IPS-18c (cell line): Measurements from ENCODE around the gene GLRX.
"Not testable (repeated sequence)": the region's sequence is repeated elsewhere in the genome, so short reads cannot be mapped to it uniquely, and the experiment has no call there.

Experiments
- H3K4me3 ChIP-seq: 2 replicates; pipeline ENCODE4 v1.7.0; 2013; ENCODE audit warnings: low read depth, mild to moderate bottlenecking, low read length, moderate library complexity; ENCODE audit not compliant: insufficient read depth
- H3K9me3 ChIP-seq: one replicate; pipeline ENCODE4 v1.6.1; 2013; ENCODE audit warnings: mild to moderate bottlenecking, low read length, moderate library complexity; ENCODE audit not compliant: control insufficient read depth, insufficient read depth

The GLRX gene, protein sequence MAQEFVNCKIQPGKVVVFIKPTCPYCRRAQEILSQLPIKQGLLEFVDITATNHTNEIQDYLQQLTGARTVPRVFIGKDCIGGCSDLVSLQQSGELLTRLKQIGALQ

DNA sequence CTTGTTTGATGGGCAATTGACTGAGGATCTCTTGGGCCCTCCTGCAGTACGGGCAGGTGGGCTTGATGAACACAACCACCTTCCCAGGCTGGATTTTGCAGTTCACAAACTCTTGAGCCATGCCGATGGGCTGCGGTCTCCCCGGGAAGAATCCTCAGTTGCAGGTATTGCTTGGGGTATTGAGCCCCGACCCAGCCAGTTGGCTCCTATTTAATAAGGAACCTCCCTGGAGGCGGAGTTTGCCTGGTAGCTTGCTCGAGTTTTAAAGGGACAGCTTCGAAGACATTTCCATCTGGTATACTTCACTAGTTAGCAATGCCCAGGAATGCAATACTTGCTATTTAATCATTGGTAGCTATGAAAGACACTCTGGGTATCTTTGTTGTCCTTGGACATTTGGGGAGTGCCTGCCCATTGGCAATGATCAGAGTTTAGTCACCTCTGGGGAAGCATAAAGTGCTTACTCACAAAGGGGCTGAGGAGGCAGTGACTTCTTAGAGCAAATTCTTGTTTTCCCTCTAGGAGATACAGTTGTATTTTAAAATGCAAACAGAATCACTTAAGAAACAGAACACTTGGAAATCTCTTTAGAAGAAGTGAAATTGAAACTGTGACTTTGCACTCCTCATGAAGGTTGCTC is at the start of gene GLRX:
Gene GLRX (minus strand): TSS at position 185 of the 640 bp plus-strand sequence. CDS start 64 bp downstream, at position 121.
- peak within 1 kb of the TSS; percentile 83 for H3K4me3 ChIP-seq
- no peaks in the 10 kb centered on the region for H3K9me3 ChIP-seq

DNA sequence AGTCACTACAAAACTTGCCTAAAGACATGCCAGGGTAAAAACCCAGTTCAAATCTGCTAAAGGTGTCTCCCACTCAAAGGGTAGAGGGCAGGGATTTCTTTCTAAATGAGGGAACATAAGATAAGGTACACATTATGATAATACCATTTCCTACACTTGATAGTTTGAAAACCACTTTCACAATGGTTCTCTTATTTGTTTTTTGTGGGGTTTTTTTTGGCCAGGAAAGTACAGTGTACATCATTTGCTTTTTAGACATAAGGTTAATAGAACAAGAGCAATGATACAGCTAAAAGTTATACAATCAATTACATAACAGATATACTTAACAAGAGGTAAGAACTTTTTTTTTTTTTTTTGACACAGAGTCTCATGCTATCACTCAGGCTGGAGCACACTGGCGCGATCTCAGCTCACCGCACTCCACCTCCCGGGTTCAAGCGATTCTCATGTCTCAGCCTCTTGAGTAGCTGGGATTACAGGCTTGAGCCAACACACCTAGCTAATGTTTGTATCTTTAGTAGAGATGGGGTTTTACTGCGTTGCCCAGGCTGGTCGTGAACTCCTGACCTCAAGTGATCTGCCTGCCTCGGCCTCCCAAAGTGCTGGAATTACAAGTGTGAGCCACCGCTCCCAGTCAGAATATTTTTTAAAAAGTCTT is 48.8 kb upstream of the GLRX start:
- H3K4me3 ChIP-seq, result no peak overlapping the region
- H3K9me3 ChIP-seq, result no peaks in the 10 kb centered on the region

DNA sequence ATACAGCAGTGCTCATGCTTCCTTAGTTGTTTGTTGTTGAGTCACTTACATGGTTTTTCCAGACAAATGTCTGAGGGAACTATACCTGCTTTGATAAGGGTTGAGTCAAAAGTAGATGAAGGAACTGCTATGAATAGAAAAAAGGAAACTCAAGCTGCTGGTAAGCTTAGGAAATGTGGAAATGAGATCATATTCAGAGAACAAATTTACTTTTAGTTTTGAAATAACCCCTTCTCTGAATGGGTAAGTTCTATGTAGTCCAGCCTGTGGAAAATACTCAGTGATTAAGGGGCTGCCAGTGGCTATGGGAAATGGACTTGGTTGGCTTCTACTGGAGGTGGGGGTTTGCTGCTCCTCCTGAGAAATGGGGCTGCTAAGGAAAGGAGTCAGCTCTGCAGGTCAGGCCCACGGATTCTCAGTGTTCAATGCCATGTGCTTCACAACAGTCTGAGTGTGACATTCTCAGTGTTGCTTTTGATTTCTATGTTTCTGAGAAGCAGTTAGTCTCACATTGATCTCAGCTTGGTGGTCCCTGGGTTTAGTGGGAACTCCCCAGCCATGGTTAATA is 47.7 kb upstream of the GLRX start:
- Histone ChIP-seq H3K4me3 (no peak overlapping the region), H3K9me3 (no peaks in the 10 kb centered on the region)

DNA sequence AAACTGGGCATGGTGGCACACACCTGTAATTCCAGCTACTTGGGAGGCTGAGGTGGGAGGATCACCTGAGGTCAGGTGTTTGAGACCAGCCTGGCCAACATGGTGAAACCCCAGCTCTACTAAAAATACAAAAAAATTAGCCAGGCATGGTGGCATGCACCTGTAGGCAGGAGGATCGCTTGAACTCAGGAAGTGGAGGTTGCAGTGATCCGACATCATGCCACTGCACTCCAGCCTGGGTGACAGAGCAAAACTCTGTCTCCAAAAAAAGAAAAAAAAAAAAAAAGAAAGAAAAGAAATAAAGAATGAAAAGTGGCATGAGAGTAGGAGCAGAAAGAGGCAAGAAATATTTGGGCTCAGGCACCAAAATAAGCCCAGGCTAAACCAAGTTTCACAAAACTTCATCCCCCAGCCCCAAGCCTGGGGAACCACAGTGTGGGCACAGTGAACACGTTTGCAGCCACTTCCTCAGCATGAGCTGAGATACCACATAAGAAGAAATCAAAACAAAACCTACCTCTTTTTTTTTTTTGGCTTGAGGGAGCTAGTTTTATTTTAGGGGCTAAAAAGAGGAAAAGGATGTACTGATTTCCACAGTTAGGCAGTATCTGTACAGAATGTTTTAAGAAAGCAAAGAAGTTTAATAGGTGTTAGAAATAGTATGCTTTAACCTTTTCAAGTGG is 46.8 kb upstream of the GLRX start:
- not testable (repeated sequence) for H3K4me3 ChIP-seq

DNA sequence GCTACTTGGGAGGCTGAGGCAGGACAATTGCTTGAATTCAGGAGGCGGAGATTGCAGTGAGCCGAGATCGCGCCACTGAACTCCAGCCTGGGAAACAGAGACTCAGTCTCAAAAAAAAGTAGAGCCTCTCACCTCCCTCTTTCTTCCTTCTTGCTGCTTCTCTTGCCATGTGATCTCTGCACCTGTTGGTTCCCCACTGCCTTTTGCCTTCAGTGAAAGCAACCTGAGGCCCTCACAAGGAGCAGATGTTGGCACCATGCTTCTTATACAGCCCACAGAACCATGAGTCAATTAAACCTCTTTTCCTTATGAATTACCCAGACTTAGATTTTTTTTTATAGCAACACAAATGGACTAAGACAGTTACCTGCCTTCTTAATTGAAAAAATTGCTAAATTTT is 45.6 kb upstream of the GLRX start:
- H3K9me3 ChIP-seq, result no peaks in the 10 kb centered on the region
- H3K4me3 ChIP-seq, result no peak overlapping the region

More for the DNA sequence above, 46.8 kb upstream of the GLRX start:
- not testable (repeated sequence) for H3K9me3 ChIP-seq

DNA sequence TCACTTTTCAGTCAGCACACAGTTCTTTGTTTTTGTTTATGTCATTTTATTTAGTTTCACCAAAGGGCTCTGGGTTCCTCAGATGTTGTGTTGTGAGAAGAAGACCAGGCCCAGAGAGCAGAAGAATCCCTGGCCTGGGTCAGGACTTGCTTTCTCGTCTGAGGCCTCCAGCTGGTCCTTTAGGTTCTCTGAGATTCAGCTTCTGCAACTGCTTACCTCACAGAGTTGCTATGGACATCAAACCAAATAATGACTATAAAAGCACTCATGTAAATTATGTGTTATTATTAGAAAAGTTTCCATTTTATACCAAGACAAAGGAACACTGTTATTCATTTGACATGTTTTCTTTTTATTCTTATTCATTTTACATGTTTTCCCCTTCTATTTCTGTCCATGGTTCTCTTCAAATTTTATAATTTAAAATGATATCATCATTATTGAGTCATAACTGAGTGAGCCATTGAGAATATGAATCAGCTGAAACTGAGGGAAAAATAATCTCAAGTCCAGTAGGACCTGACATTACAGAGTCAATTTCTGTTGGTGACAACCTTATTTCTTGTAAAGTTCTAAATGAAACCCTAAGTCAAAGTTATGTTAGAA is 44.0 kb upstream of the GLRX start:
- no peaks in the 10 kb centered on the region for H3K9me3 ChIP-seq

DNA sequence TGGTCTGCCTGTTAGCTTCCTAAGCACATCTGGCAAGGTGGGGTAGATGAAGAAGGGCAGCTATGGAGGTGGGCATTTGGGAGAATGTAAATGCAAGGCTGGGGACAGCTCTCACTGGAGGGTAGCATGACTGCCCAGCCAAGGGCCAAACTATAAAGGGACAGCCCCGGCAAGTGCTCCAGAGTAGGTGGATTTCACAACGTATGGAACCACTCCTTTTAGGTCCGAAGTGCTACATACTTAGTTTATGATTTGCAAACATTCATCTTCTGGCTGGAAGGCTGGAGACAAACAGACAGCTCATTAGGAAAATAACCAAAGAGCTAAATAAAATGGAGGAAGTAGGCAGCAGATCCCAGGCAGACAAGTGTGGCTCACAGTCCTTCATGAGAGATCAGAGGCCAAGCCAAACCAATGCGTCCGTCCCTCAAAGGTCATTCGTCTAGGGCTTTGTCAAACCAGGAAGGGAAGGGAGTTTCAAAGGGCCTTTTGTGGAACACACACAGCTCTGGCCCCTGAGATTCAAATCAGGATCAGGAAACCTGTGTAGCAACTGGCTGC is 42.5 kb upstream of the GLRX start:
- Histone ChIP-seq H3K9me3 (no peaks in the 10 kb centered on the region), H3K4me3 (no peak overlapping the region)

More for the DNA sequence above, 44.0 kb upstream of the GLRX start:
- H3K4me3 ChIP-seq, result no peak overlapping the region

DNA sequence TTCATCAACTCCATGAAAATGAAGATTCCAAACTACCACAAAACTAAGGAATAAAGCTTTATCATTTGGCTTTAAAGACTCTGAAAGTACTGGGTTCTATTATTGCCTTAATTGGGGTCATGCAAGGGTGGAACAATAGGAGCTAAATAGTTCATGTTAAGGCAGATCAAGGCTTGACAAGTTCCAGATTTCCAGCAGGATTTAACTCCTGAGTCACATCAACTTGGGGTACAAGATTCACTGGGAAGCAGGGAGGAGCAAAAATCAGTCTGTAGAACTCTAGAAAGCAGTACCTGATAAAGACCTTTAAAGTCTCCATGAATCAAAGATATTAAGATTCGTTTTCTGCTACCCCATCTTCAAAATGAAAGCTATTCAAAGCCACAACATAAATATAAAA is 41.9 kb upstream of the GLRX start:
- Histone ChIP-seq H3K9me3 (no peaks in the 10 kb centered on the region), H3K4me3 (no peak overlapping the region)

DNA sequence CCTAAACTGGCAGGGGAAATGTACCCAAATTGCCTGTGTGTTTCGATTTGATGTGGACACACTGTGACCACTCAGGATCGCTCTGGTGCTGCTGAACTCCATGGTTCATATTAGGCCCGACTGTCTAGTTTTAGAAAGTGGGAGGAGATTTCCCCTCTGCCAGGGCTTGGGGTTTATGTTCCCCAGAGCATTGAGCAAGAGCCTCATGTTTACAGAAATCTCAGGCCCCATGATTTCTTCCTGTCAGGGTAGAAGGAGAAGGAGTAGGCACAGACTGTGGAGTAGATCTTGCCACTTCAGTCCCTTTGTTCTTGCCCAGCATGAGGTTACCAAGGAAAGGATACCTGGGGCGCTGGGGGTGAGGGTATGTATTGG is 40.8 kb upstream of the GLRX start:
- Histone ChIP-seq H3K4me3 (no peak overlapping the region), H3K9me3 (no peaks in the 10 kb centered on the region)

DNA sequence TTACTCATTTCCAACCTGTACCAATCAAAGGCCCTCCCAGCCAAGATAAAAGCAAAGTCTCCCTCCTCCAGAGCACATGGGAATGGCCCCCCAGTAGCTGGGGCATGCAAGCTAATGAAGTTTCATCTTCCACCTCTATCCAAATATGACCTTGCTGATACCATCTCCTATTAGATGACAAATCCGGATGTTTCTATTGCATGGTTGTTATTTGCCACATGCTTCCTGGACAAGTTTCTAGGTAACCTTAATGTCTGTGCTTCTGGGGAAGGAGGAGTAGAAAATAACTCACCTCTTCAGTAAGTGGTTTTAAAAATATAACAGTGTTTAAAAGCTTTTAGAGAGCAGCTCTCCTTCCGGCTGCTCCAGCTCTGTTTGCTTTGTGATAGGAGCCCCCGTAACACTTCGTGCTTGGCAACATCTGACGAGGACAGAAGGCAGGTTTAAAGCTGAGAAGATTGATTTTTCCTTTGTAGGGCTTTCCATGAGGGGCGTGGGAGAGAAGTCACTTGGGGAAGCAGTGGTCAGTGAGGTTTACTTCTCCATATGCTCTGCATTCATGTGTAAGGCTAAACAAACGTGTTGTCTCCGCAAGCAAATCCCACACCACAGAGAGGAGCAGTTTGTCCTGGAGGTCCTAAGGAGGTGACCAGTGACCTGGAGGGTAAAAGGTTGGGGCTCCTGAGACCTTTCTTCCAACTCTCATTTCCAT is 40.3 kb upstream of the GLRX start:
- no peaks in the 10 kb centered on the region for H3K9me3 ChIP-seq
- H3K4me3 ChIP-seq, result no peak overlapping the region

DNA sequence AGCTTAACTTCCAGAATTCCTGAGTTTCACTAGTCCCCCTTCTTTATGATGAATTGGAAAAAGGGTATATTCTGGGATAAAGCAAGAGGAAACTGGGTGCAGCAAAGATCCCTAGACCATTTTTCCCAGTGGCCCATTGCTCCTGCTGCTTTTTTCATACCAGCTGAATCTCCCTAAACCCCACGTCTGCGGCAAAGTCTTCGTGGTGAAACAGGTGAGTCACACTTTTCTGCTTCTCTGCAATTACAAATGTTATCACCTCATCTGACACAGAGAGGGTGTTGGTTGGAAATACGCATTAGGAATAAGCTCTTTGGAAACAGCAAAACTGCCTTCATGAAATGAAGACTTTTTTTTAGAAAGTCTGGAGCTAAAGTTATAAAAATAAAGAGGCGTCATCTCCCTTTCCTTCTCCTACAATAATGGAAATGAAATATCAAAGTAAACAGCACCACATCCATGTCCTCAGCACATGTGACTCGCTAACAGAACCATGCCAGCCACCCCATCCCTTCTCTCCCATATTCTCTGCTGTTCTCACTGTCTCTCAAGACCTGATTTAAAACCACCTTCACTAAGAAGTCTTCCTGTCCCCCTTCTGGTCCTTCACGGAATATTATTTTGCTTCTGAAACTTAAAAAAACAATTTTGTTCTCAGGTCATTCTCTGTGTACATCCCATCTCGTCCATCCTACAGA is 39.5 kb upstream of the GLRX start:
- Histone ChIP-seq H3K4me3 (no peak overlapping the region), H3K9me3 (no peaks in the 10 kb centered on the region)

DNA sequence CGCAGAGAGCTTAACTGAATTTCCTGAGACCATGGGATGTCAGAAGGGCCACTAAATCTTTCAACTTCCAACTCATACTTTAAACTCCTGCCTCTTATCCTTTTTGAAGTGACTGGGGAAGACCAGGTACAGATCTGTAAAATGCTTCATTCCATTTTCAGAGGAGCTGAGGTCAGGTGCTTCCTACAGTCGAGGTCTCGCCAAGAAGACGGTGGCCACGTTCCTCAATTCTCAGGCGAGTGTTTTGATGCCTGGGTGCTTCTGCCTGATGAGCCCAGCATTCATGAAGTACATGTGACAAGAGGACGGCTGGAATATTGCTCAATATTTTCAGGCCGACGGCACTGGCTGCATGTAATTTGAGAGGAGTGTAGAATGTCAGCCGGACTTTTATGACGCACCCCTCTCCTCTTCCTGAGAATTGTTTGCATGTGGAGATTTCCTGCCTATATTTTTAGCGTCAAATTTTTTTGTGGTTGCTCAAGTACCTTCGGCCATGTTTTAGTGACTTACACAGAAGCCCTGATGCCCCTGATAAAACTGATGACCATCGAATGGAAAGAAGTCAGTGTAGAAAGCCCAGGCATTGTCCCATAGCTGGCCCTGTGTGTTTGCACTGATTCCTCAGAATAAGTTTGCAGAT is 38.8 kb upstream of the GLRX start:
- H3K4me3 ChIP-seq, result no peak overlapping the region
- no peaks in the 10 kb centered on the region for H3K9me3 ChIP-seq

DNA sequence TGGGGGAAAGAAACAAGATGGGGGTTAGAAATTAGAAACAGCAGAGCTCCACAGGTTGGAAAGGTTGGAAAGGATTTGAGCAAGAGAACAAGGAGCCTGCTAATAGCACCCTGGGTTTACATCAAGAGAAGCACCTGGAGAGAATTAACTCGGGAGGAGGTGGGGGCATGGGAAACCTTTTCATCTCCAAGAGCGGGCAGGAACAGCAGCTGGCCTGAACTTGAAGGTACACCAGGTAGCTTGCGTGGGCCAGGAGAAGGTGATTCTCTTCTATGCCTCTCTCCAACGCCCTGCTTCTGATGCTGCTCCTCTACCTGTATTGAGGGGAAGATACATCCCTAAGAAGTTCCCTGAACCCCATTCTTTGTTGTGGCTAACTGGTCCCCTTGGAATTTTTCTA is 37.1 kb upstream of the GLRX start:
- Histone ChIP-seq H3K4me3 (no peak overlapping the region), H3K9me3 (no peaks in the 10 kb centered on the region)

DNA sequence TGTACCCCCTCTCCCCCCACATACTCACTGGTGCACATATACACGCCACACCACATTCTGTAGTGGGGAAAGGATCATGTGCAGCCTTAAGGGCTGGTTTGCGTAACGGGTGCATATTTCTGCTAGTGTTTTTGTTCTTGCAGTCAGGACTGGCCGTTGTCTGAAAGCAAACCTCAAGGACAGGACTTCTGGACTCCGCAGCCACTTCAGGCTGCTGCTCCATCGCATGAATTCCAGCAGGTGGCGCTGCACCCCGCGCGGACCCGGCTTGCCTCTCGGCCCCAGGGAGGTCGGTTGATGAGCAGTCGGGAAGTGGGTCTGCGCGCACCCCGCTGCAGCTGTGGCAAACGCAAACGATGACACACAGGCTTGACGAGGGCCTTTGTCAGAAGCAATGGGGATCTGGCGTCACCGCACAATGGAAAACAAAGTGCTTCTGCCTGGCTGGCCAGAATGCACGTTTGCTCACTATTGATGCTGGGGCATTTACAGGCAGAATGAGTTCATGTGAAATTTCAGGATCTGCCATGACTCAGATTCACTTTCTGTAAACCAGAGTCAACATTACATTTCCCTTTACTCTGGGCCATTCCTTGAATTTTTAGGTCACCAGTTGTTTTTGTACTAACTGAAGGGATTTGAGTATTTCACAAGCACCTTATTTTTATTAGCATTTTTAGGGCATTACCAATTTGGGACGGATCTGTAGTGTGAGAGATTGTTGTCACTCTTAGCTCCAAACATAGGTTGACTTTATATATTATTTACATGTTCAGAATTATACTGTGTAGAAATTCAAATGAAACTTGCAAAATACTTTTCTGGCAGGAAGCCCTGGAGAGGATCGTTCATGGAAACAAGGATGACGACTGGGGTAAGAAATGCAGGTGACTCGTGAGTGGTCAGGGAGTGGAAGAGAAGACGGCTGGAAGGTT is 36.4 kb upstream of the GLRX start:
- H3K4me3 ChIP-seq, result no peak overlapping the region; the same call in 1 of the 2 replicates
- H3K9me3 ChIP-seq, result peaks cover 2% of the 10 kb centered on the region

DNA sequence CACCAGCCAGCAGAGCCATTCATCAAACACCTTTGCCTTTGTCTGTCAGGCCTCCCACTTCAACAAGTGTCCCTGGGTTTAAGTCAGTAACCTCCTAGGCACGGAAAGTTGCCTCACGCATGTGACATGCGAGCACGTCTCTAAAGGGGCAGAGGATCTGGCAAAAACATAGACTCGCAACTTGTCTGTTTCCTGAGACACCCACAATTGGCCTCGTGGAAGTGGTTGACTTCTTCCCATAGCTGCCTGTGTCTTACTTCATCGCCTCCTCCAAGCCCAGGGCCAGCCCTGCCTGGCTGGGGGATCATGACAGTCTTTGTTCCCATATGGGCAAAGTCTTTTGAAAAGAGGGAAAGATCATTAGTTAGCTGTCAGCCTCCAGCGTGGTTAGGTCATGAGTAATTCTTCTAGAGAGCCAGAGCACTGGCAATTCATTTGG is 35.5 kb upstream of the GLRX start:
- Histone ChIP-seq H3K4me3 (no peak overlapping the region), H3K9me3 (peaks cover 2% of the 10 kb centered on the region)
